HG03432 (cell line): ENCODE data around the gene NTRK2.
A peak's percentile ranks its signal among the peaks of the same experiment; 100 is the strongest.
"Not testable (repeated sequence)": the region's sequence is repeated elsewhere in the genome, so short reads cannot be mapped to it uniquely, and the experiment has no call there.

ENCODE experiments used
- ATAC-seq: cut with Tn5 transposase; IDR thresholded peaks from one replicate; pipeline ENCODE4 v1.9.1; 2021; ENCODE audit warnings: mild to moderate bottlenecking, moderate library complexity; ENCODE audit not compliant: unreplicated experiment

Gene NTRK2

GRCh38 chr9:85045271-85045670, 375.7 kb downstream of the NTRK2 start:
- no peak for ATAC-seq

- ATAC-seq: no peak
These were observed 376.9 kb downstream of the NTRK2 start for GRCh38 chr9:85046475-85046874.

- no peak for ATAC-seq
These were observed 383.8 kb downstream of the NTRK2 start for GRCh38 chr9:85053206-85053786.

GRCh38 chr9:85054017-85054416, 384.5 kb downstream of the NTRK2 start:
- ATAC-seq: no peak

DNA sequence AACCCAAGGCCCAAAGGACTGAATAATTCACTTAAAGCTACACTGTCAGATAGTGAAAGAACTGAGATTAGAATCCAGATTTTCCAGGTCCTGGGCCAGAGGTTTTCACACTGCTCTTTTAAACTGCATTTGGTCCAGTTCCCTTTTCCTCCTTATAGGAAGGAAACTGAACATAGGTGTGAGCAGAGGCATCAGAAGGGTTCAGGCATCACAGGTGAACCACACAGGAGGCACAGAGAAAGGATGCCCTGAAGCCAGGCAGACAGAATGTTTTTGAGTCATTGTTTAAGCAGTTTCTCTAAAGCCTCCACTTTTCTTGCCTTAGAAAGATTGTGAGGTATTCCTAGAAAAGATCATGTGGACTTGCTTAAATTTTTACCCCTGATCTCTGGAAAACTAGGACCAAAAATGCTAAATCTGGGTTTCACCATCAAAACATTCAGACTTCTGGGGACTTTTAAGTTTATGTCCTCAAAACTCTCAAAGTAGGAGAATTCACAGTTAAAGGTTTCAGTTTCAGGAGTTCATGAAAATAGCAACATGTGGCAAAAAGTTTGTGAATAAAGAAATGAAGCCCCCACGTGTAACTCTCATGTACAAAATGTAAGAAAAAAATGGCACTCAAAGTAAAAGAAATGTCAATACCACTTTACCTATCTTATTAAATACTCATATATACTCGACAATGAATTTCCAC, 386.1 kb downstream of the NTRK2 start:
- peak; percentile 79 for ATAC-seq

- peak; percentile 78 for ATAC-seq
These were observed 386.7 kb downstream of the NTRK2 start for GRCh38 chr9:85056203-85056572.

DNA sequence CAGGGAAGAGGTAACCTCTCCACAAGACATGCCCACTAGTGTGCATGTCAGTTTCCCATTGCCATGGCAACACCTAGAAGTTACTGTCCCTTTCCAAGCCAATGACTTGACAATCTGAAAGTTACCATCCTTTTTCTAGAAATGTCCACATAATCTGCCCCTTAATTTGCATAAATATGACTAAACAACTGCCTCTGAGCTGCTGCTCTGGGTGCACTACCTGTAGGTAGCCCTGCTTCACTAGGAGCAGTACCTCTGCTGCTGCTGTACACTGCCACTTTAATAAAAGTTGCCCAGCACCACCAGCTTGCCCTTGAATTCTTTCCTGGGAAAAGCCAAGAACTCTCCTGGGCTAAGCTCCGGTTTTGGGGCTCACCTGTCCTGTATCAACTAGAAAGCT, 392.4 kb downstream of the NTRK2 start:
- ATAC-seq: no peak

DNA sequence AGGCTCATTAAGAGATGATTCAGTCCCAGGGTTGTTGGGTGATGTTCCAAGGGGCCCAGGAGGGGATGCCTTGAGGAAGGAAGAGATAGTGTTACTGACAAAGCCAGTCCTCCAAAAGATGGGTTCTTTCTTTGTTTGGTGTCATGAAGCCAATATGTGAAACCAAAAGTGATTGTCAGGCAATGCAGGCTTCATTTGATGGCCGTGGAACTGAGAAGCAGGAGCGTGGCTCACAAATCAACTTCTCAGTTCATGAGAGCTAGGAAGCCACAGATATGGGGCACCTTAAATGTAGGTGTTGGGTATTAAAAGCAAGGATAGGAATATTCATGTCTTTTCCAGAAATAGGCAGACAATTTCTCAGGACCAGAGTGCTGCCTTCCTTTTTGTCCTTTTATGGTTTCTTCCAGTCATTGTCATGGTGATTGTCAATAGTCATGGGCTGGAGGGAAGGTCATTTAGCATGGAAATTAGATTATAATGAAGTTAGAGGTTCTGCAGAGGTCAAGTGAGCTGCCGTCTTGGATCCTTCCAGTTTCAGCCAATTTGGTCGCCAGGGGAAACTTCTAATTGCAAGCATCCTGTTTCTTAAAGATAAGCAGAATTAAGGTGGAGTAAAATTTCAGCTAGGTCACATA, 393.0 kb downstream of the NTRK2 start:
- ATAC-seq: no peak

GRCh38 chr9:85064811-85065371, 395.4 kb downstream of the NTRK2 start:
- ATAC-seq: peak; percentile 32

GRCh38 chr9:85067792-85068191, 398.3 kb downstream of the NTRK2 start:
- ATAC-seq: peak; percentile 69

DNA sequence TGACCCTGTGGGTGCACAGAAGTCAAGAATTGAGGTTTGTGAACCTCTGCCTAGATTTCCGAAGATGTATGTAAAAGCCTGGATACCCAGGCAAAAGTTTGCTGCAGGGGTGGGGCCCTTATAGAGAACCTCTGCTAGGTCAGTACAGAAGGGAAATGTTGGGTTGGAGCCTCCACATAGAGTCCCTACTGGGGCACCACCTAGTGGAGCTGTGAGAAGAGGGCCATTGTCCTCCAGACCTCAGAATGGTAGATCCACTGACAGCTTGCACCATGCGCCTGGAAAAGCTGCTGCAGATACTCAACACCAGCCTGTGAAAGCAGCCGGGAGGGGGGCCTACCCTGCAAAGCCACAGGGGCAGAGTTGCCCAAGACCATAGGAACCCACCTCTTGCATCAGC, 399.9 kb downstream of the NTRK2 start:
- not testable (repeated sequence) for ATAC-seq
